HepG2 (cell line): ENCODE measurements around the gene GNG3. TPM values are rescaled to one million over a fixed set of nuclear protein-coding genes. Genes with fewer than 3 reads are reported as not detected.

Experiments
- ASH2L ChIP-seq: fragments of 300-600, 200-600 bp; sonication (generic); IDR thresholded peaks from 2 replicates; pipeline ENCODE4 v1.7.0; 2017; ENCODE audit warnings: low read depth, mild to moderate bottlenecking, moderate library complexity, mixed read lengths, low read length; ENCODE audit not compliant: insufficient read length
- BCL6 ChIP-seq: IDR thresholded peaks from 2 replicates; pipeline ENCODE4 v1.6.1; 2016; ENCODE audit warnings: missing genetic modification reagents, missing compliant biosample characterization
- ERF ChIP-seq: IDR thresholded peaks from 2 replicates; pipeline ENCODE4 v1.6.1; 2018; ENCODE audit warnings: missing biosample characterization, missing genetic modification reagents
- GLI4 ChIP-seq: sonication (generic); formaldehyde crosslinking; IDR thresholded peaks from 2 replicates; pipeline ENCODE4 v1.5.1; 2020; ENCODE audit warnings: missing genetic modification reagents, mild to moderate bottlenecking, moderate library complexity, borderline replicate concordance
- HES4 ChIP-seq: sonication (generic); formaldehyde crosslinking; IDR thresholded peaks from 2 replicates; pipeline ENCODE4 v1.9.0; 2021; ENCODE audit warnings: mild to moderate bottlenecking, missing genetic modification reagents, borderline replicate concordance
- MTF1 ChIP-seq: sonication (generic); formaldehyde crosslinking; IDR thresholded peaks from 2 replicates; pipeline ENCODE4 v1.5.0; 2020; ENCODE audit warnings: missing genetic modification reagents
- NFIB ChIP-seq: sonication (generic); formaldehyde crosslinking; IDR thresholded peaks from 2 replicates; pipeline ENCODE4 v1.9.0; 2021; ENCODE audit warnings: missing genetic modification reagents, mild to moderate bottlenecking, borderline replicate concordance
- NR2F2 ChIP-seq: IDR thresholded peaks from 2 replicates; pipeline ENCODE4 v1.6.1; 2012; ENCODE audit warnings: low read depth, inconsistent platforms, borderline replicate concordance
- PITX1 ChIP-seq: sonication (generic); formaldehyde crosslinking; IDR thresholded peaks from 2 replicates; pipeline ENCODE4 v1.5.1; 2020; ENCODE audit warnings: mild to moderate bottlenecking, missing genetic modification reagents
- SETDB1 ChIP-seq: sonication (generic); formaldehyde crosslinking; IDR thresholded peaks from 2 replicates; pipeline ENCODE4 v1.5.1; 2020; ENCODE audit warnings: missing genetic modification reagents, mild to moderate bottlenecking, borderline replicate concordance
- SNAPC2 ChIP-seq: sonication (generic); formaldehyde crosslinking; IDR thresholded peaks from 2 replicates; pipeline ENCODE4 v1.8.1; 2022; ENCODE audit warnings: mild to moderate bottlenecking, missing genetic modification reagents
- ZIK1 ChIP-seq: sonication (generic); formaldehyde crosslinking; IDR thresholded peaks from 2 replicates; pipeline ENCODE4 v1.5.0; 2020; ENCODE audit warnings: mild to moderate bottlenecking, low read depth, missing genetic modification reagents, borderline replicate concordance
- ZNF12 ChIP-seq: sonication (generic); formaldehyde crosslinking; IDR thresholded peaks from 2 replicates; pipeline ENCODE4 v1.5.0; 2020; ENCODE audit warnings: missing genetic modification reagents
- ZNF225 ChIP-seq: sonication (generic); formaldehyde crosslinking; IDR thresholded peaks from 2 replicates; pipeline ENCODE4 v1.4.0; 2020; ENCODE audit warnings: mild to moderate bottlenecking, missing genetic modification reagents
- ZNF350 ChIP-seq: sonication (generic); formaldehyde crosslinking; IDR thresholded peaks from 2 replicates; pipeline ENCODE4 v1.4.0; 2020; ENCODE audit warnings: mild to moderate bottlenecking, low read depth, missing genetic modification reagents, borderline replicate concordance
- ZNF564 ChIP-seq: sonication (generic); formaldehyde crosslinking; IDR thresholded peaks from 2 replicates; pipeline ENCODE4 v1.8.1; 2023; ENCODE audit warnings: mild to moderate bottlenecking, missing genetic modification reagents
- ZNF766 ChIP-seq: sonication (generic); formaldehyde crosslinking; IDR thresholded peaks from 2 replicates; pipeline ENCODE4 v1.5.0; 2020; ENCODE audit warnings: missing genetic modification reagents, borderline replicate concordance
- ZNF781 ChIP-seq: sonication (generic); formaldehyde crosslinking; IDR thresholded peaks from 2 replicates; pipeline ENCODE4 v1.5.1; 2020; ENCODE audit warnings: borderline replicate concordance, mild to moderate bottlenecking, missing genetic modification reagents; ENCODE audit errors: not compliant biosample characterization
- ZSCAN31 ChIP-seq: sonication (generic); formaldehyde crosslinking; IDR thresholded peaks from 2 replicates; pipeline ENCODE4 v1.5.0; 2020; ENCODE audit warnings: low read depth, mild to moderate bottlenecking, missing genetic modification reagents
- polyA plus RNA-seq, 8 experiments: library from polyadenylated mRNA; depleted of rRNA in 3 of 8; stranded (reverse) in 7 of 8; unstranded in 1 of 8; fragments of >200 nt; fragmentation: Illumina TruSeq in 4 of 8; extraction: Trizol in 4 of 8; gene quantifications; 2 replicates each; pipeline versions ENCODE4 v1.2.1 to v1.2.3, GENCODE V29; 2011 to 2016; ENCODE audit warnings: low read depth in 4 of 8, missing spikeins in 1 of 8, mixed read lengths in 1 of 8; ENCODE audit not compliant: insufficient read depth in 1 of 8
- total RNA-seq, 5 experiments: library from RNA; depleted of rRNA; stranded (reverse); fragments of >200 nt; fragmentation: Illumina TruSeq; extraction: Trizol; gene quantifications; 2 replicates each; pipeline ENCODE4 v1.2.3, GENCODE V29; 2016; ENCODE audit warnings: low read depth in 1 of 5
- TF ChIP-seq, protein P1 (sequence below): sonication (generic); formaldehyde crosslinking; IDR thresholded peaks from 2 replicates; pipeline ENCODE4 v1.5.1; 2020; ENCODE audit warnings: missing genetic modification reagents, mild to moderate bottlenecking, borderline replicate concordance
- TF ChIP-seq, protein P2 (sequence below): sonication (generic); formaldehyde crosslinking; IDR thresholded peaks from 2 replicates; pipeline ENCODE4 v1.5.0; 2020; ENCODE audit warnings: missing genetic modification reagents
- TF ChIP-seq, protein P3 (sequence below): sonication (generic); formaldehyde crosslinking; IDR thresholded peaks from 2 replicates; pipeline ENCODE4 v1.5.0; 2020; ENCODE audit warnings: mild to moderate bottlenecking, missing genetic modification reagents
- TF ChIP-seq, protein P4 (sequence below): sonication (generic); formaldehyde crosslinking; IDR thresholded peaks from 2 replicates; pipeline ENCODE4 v1.9.0; 2022; ENCODE audit warnings: missing genetic modification reagents, mild to moderate bottlenecking, borderline replicate concordance

The GNG3 gene
- total and polyA plus RNA-seq, 2 of the 13 experiments (the other 11 are each of a cell fraction or from before 2014, with no cell fraction given), result not detected

DNA sequence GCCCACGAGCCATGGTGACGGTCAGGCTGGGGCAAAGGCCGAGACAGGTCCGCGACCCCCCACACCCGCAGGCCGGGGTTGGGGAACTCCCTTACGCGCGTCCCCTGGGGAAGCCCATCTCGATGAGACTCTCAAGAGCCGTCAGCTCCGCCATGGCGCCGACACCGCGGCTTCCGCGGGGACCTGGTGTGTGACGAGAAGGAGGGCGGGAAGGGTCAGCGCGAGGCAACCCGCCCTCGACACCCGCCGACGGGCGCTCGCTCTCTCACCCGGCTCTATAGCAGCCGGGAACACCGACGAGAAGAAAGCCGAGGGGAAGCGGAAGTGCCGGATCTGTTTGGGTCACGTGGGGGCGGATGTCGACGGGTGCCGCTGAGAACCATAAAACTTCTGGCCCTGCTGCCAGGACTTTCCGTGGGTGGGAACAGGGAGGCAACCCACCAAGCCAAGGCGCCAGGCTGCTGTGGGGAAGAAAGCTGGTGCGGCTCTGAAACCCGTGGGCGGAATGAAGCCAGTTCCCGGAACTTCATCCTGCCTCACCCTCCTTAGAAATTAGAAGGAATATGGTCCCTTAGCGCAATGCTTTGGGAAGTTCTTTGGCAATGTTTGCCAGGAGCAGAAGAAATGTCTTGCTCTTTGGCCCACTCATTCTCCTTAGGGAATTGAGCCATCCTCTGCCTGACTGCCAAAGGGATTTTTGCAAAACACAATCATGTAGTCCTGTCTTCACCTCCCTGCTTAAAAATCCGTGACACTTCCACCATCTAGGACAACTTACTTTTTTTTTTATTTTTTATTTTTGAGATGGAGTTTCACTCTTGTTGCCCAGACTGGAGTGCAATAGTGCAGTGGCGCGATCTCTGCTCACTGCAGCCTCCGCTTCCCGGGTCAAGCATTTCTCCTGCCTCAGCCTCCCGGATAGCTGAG lies 28.4 kb upstream of the GNG3 start, which contains the start of gene UBXN1 (continued):
- no peak for TF ChIP-seq ZIK1 (CRISPR knock-in tag)
- 0 out of 2 replicates have a peak, but pooled peaks have one; percentile 24 for TF ChIP-seq BCL6
- TF ChIP-seq PITX1 (CRISPR knock-in tag), result peak; percentile 63; the same call in 1 of the 2 replicates
- TF ChIP-seq ZSCAN31 (CRISPR knock-in tag), result peak; percentile 69
- no peak for TF ChIP-seq NFIB (CRISPR knock-in tag)
- TF ChIP-seq, protein P1, sequence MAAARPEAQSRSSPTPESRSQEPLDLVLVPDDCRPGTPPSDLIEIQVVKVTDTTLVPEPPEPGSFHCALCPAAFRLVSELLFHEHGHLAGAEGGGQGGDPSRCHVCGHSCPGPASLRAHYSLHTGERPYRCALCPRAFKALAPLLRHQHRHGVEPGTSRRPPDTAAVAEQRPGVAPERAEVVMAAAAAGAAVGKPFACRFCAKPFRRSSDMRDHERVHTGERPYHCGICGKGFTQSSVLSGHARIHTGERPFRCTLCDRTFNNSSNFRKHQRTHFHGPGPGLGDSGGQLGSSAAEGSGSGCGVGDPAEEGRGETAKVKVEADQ, result no peak
- TF ChIP-seq, protein P2, sequence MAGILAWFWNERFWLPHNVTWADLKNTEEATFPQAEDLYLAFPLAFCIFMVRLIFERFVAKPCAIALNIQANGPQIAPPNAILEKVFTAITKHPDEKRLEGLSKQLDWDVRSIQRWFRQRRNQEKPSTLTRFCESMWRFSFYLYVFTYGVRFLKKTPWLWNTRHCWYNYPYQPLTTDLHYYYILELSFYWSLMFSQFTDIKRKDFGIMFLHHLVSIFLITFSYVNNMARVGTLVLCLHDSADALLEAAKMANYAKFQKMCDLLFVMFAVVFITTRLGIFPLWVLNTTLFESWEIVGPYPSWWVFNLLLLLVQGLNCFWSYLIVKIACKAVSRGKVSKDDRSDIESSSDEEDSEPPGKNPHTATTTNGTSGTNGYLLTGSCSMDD, result no peak
- no peak for TF ChIP-seq SETDB1 (CRISPR knock-in tag)
- no peak; the same call in 1 of the 2 replicates for TF ChIP-seq ZNF766 (CRISPR knock-in tag)
- no peak for TF ChIP-seq HES4
- no peak for TF ChIP-seq ZNF225 (CRISPR knock-in tag)
- peak; percentile 91 for TF ChIP-seq ASH2L
- TF ChIP-seq ZNF781, result peak; percentile 27
- no peak for TF ChIP-seq ZNF12 (CRISPR knock-in tag)
- peak; percentile 63; the same call in 1 of the 2 replicates for TF ChIP-seq ERF (CRISPR knock-in tag)
- peak; percentile 87; the same call in 1 of the 2 replicates for TF ChIP-seq ZNF350 (CRISPR knock-in tag)
- no peak; the same call in 1 of the 2 replicates for TF ChIP-seq GLI4 (CRISPR knock-in tag)
- TF ChIP-seq NR2F2, result no peak
- TF ChIP-seq SNAPC2 (CRISPR knock-in tag), result peak; percentile 94
- TF ChIP-seq MTF1 (CRISPR knock-in tag), result no peak
- TF ChIP-seq ZNF564 (CRISPR knock-in tag), result peak; percentile 61
- TF ChIP-seq, protein P3, sequence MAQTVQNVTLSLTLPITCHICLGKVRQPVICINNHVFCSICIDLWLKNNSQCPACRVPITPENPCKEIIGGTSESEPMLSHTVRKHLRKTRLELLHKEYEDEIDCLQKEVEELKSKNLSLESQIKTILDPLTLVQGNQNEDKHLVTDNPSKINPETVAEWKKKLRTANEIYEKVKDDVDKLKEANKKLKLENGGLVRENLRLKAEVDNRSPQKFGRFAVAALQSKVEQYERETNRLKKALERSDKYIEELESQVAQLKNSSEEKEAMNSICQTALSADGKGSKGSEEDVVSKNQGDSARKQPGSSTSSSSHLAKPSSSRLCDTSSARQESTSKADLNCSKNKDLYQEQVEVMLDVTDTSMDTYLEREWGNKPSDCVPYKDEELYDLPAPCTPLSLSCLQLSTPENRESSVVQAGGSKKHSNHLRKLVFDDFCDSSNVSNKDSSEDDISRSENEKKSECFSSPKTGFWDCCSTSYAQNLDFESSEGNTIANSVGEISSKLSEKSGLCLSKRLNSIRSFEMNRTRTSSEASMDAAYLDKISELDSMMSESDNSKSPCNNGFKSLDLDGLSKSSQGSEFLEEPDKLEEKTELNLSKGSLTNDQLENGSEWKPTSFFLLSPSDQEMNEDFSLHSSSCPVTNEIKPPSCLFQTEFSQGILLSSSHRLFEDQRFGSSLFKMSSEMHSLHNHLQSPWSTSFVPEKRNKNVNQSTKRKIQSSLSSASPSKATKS (CRISPR knock-in tag), result no peak
- TF ChIP-seq, protein P4, sequence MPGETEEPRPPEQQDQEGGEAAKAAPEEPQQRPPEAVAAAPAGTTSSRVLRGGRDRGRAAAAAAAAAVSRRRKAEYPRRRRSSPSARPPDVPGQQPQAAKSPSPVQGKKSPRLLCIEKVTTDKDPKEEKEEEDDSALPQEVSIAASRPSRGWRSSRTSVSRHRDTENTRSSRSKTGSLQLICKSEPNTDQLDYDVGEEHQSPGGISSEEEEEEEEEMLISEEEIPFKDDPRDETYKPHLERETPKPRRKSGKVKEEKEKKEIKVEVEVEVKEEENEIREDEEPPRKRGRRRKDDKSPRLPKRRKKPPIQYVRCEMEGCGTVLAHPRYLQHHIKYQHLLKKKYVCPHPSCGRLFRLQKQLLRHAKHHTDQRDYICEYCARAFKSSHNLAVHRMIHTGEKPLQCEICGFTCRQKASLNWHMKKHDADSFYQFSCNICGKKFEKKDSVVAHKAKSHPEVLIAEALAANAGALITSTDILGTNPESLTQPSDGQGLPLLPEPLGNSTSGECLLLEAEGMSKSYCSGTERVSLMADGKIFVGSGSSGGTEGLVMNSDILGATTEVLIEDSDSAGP, result peak; percentile 85; the same call in 1 of the 2 replicates
